GM23338 (cell line): ENCODE results near the gene ZNF440. TPM values are rescaled to one million over a fixed set of nuclear protein-coding genes. Genes with fewer than 3 reads are reported as not detected.

Experiments
- ATAC-seq: fragments of 200-7000 bp; cut with Tn5 transposase; 3 replicates; pipeline ENCODE4 v1.9.1; 2020
- DNase-seq: peaks from one replicate; pipeline ENCODE4 v3.0.0-alpha.2; 2015; ENCODE audit warnings: low spot score
- H2AFZ ChIP-seq: fragments of 200-600 bp; sonication (generic); 2 replicates; pipeline ENCODE4 v1.8.0; 2016; ENCODE audit warnings: antibody characterized with exemption, mild to moderate bottlenecking, moderate library complexity
- H3F3A ChIP-seq: fragments of 200-600 bp; sonication (generic); replicated peaks from 2 replicates; pipeline ENCODE4 v1.8.0; 2017; ENCODE audit warnings: antibody characterized with exemption, mixed run types, low read depth
- H3K27ac ChIP-seq: fragments of 200-600 bp; sonication (generic); 2 replicates; pipeline ENCODE4 v1.6.1; 2016; ENCODE audit warnings: low read depth
- H3K27me3 ChIP-seq: fragments of 200-600 bp; sonication (generic); 2 replicates; pipeline ENCODE4 v1.8.0; 2016; ENCODE audit warnings: mild to moderate bottlenecking, mixed run types, moderate library complexity; ENCODE audit not compliant: insufficient read depth
- H3K36me3 ChIP-seq: fragments of 200-600 bp; sonication (generic); 2 replicates; pipeline ENCODE4 v1.8.0; 2016; ENCODE audit warnings: mild to moderate bottlenecking; ENCODE audit not compliant: insufficient read depth
- H3K4me1 ChIP-seq: fragments of 200-600 bp; sonication (generic); 2 replicates; pipeline ENCODE4 v1.8.0; 2016; ENCODE audit warnings: mild to moderate bottlenecking, moderate library complexity; ENCODE audit not compliant: insufficient read depth
- H3K4me2 ChIP-seq: fragments of 200-600 bp; sonication (generic); 2 replicates; pipeline ENCODE4 v1.7.1; 2017; ENCODE audit warnings: mixed run types
- H3K4me3 ChIP-seq: fragments of 200-600 bp; sonication (generic); 2 replicates; pipeline ENCODE4 v1.6.1; 2016; ENCODE audit warnings: mixed run types
- H3K79me2 ChIP-seq: fragments of 200-600 bp; sonication (generic); replicated peaks from 2 replicates; pipeline ENCODE4 v1.8.0; 2017; ENCODE audit warnings: mild to moderate bottlenecking; ENCODE audit not compliant: insufficient read depth
- H3K9me2 ChIP-seq: fragments of 200-600 bp; sonication (generic); 2 replicates; pipeline ENCODE4 v1.8.0; 2017; ENCODE audit not compliant: insufficient read depth
- H4K20me1 ChIP-seq: fragments of 200-600 bp; sonication (generic); replicated peaks from 2 replicates; pipeline ENCODE4 v1.8.0; 2017; ENCODE audit warnings: mild to moderate bottlenecking; ENCODE audit not compliant: insufficient read depth
- H3K27ac Mint-ChIP-seq: 2 replicates; pipeline ENCODE4 v1.8.0; 2020; ENCODE audit warnings: inconsistent platforms, mild to moderate bottlenecking, moderate library complexity, mixed read lengths
- H3K27me3 Mint-ChIP-seq: 3 replicates; pipeline ENCODE4 v1.8.0; 2022; ENCODE audit warnings: low read depth, mild to moderate bottlenecking, moderate library complexity, mixed read lengths, inconsistent platforms; ENCODE audit not compliant: insufficient read depth, poor library complexity
- H3K36me3 Mint-ChIP-seq: 3 replicates; pipeline ENCODE4 v1.8.0; 2021; ENCODE audit warnings: low read depth, mild to moderate bottlenecking, inconsistent platforms, moderate library complexity, mixed read lengths
- H3K4me1 Mint-ChIP-seq: 3 replicates; pipeline ENCODE4 v1.8.0; 2020; ENCODE audit warnings: mild to moderate bottlenecking, inconsistent platforms, mixed read lengths
- H3K4me3 Mint-ChIP-seq: 3 replicates; pipeline ENCODE4 v1.8.0; 2021; ENCODE audit warnings: moderate library complexity, mild to moderate bottlenecking, inconsistent platforms, mixed read lengths
- H3K9me3 Mint-ChIP-seq: 3 replicates; pipeline ENCODE4 v1.8.0; 2020; ENCODE audit warnings: moderate library complexity, mild to moderate bottlenecking, inconsistent platforms, mixed read lengths
- CREB1 ChIP-seq: fragments of 250-450 bp; sonication (Bioruptor Pico); IDR thresholded peaks from 2 replicates; pipeline ENCODE4 v1.5.0; 2020; ENCODE audit warnings: low read depth, mild to moderate bottlenecking, moderate library complexity
- CTCF ChIP-seq, 2 experiments: fragments of 200-600 bp in 1 of 2; sonication (generic) in 1 of 2; conservative IDR thresholded peaks; 2 replicates each; pipeline versions ENCODE4 v1.5.1 to v1.6.1; 2016 to 2017; ENCODE audit warnings: antibody characterized with exemption in 2 of 2, low read depth in 2 of 2, mild to moderate bottlenecking in 2 of 2, moderate library complexity in 1 of 2
- ETS1 ChIP-seq: IDR thresholded peaks from 2 replicates; pipeline ENCODE4 v1.6.1; 2016; ENCODE audit warnings: antibody characterized with exemption
- EZH2 ChIP-seq: fragments of 200-600 bp; sonication (generic); IDR thresholded peaks from one replicate; pipeline ENCODE4 v1.8.0; 2017; ENCODE audit warnings: antibody characterized with exemption, mild to moderate bottlenecking, low read depth; ENCODE audit not compliant: unreplicated experiment
- EZH2phosphoT487 ChIP-seq: fragments of 200-600 bp; sonication (generic); IDR thresholded peaks from one replicate; pipeline ENCODE4 v1.8.1; 2018; ENCODE audit warnings: antibody characterized with exemption; ENCODE audit not compliant: unreplicated experiment
- JUNB ChIP-seq: IDR thresholded peaks from one replicate; pipeline ENCODE4 v1.6.1; 2016; ENCODE audit warnings: antibody characterized with exemption; ENCODE audit not compliant: unreplicated experiment
- NANOG ChIP-seq: IDR thresholded peaks from 2 replicates; pipeline ENCODE4 v1.6.1; 2016; ENCODE audit warnings: antibody characterized with exemption, borderline replicate concordance
- POLR2AphosphoS5 ChIP-seq: IDR thresholded peaks from 2 replicates; pipeline ENCODE4 v1.6.1; 2016; ENCODE audit warnings: antibody characterized with exemption, low read depth
- STAT1 ChIP-seq: IDR thresholded peaks from one replicate; pipeline ENCODE4 v1.6.1; 2016; ENCODE audit warnings: antibody characterized with exemption; ENCODE audit not compliant: unreplicated experiment
- ZNF114 ChIP-seq: fragments of 250-450 bp; sonication (Bioruptor Pico); IDR thresholded peaks from 2 replicates; pipeline ENCODE4 v1.5.0; 2020; ENCODE audit warnings: mild to moderate bottlenecking, moderate library complexity
- ZNF331 ChIP-seq: fragments of 250-450 bp; sonication (Bioruptor Pico); IDR thresholded peaks from 2 replicates; pipeline ENCODE4 v1.5.0; 2020; ENCODE audit warnings: low read depth, mild to moderate bottlenecking, moderate library complexity
- polyA plus RNA-seq: library from polyadenylated mRNA; unstranded; fragments of >200 nt; fragmentation: Nextera tagmentation; extraction: Ambion mirVana; gene quantifications from 2 replicates; pipeline ENCODE4 v1.2.1, GENCODE V29; 2016
- total RNA-seq: library from RNA; depleted of rRNA; stranded (reverse); fragments of >200 nt; shearing (Covaris generic); gene quantifications from 2 replicates; pipeline ENCODE4 v1.2.3, GENCODE V29; 2014
- TF ChIP-seq, protein P1 (sequence below): fragments of 250-450 bp; sonication (Bioruptor Pico); IDR thresholded peaks from 2 replicates; pipeline ENCODE4 v1.5.0; 2020; ENCODE audit warnings: mild to moderate bottlenecking, moderate library complexity
- TF ChIP-seq, protein P2 (sequence below): IDR thresholded peaks from one replicate; pipeline ENCODE4 v1.6.1; 2018; ENCODE audit warnings: antibody characterized with exemption; ENCODE audit not compliant: unreplicated experiment

Gene ZNF440
- total and polyA plus RNA-seq, 2 experiments from 2014 or later, result 2.5 to 9.3 TPM

- DNase-seq (no peak), ATAC-seq (no peak)
- no peaks in the 10 kb centered on the region for H4K20me1 ChIP-seq
- no peaks in the 10 kb centered on the region for H3K79me2 ChIP-seq
- H3K27me3 ChIP-seq, result no peaks in the 10 kb centered on the region
- H3K4me3 Mint-ChIP-seq, result no peak overlapping the region
- no peaks in the 10 kb centered on the region for H3K4me1 ChIP-seq
- H3K9me3 Mint-ChIP-seq, result peaks cover 86% of the 10 kb centered on the region
- no peak overlapping the region for H3K27ac Mint-ChIP-seq
- TF ChIP-seq ZNF331 (CRISPR knock-in tag), result no peak
- no peak for TF ChIP-seq CREB1 (CRISPR knock-in tag)
- TF ChIP-seq NANOG, result no peak
- TF ChIP-seq CTCF (conservative IDR thresholded peaks at IDR 0.05; ENCODE audit: low read depth in 2 of 2), result no peak
- TF ChIP-seq ZNF114 (CRISPR knock-in tag), result no peak
- no peak for TF ChIP-seq STAT1
- TF ChIP-seq, protein P1, sequence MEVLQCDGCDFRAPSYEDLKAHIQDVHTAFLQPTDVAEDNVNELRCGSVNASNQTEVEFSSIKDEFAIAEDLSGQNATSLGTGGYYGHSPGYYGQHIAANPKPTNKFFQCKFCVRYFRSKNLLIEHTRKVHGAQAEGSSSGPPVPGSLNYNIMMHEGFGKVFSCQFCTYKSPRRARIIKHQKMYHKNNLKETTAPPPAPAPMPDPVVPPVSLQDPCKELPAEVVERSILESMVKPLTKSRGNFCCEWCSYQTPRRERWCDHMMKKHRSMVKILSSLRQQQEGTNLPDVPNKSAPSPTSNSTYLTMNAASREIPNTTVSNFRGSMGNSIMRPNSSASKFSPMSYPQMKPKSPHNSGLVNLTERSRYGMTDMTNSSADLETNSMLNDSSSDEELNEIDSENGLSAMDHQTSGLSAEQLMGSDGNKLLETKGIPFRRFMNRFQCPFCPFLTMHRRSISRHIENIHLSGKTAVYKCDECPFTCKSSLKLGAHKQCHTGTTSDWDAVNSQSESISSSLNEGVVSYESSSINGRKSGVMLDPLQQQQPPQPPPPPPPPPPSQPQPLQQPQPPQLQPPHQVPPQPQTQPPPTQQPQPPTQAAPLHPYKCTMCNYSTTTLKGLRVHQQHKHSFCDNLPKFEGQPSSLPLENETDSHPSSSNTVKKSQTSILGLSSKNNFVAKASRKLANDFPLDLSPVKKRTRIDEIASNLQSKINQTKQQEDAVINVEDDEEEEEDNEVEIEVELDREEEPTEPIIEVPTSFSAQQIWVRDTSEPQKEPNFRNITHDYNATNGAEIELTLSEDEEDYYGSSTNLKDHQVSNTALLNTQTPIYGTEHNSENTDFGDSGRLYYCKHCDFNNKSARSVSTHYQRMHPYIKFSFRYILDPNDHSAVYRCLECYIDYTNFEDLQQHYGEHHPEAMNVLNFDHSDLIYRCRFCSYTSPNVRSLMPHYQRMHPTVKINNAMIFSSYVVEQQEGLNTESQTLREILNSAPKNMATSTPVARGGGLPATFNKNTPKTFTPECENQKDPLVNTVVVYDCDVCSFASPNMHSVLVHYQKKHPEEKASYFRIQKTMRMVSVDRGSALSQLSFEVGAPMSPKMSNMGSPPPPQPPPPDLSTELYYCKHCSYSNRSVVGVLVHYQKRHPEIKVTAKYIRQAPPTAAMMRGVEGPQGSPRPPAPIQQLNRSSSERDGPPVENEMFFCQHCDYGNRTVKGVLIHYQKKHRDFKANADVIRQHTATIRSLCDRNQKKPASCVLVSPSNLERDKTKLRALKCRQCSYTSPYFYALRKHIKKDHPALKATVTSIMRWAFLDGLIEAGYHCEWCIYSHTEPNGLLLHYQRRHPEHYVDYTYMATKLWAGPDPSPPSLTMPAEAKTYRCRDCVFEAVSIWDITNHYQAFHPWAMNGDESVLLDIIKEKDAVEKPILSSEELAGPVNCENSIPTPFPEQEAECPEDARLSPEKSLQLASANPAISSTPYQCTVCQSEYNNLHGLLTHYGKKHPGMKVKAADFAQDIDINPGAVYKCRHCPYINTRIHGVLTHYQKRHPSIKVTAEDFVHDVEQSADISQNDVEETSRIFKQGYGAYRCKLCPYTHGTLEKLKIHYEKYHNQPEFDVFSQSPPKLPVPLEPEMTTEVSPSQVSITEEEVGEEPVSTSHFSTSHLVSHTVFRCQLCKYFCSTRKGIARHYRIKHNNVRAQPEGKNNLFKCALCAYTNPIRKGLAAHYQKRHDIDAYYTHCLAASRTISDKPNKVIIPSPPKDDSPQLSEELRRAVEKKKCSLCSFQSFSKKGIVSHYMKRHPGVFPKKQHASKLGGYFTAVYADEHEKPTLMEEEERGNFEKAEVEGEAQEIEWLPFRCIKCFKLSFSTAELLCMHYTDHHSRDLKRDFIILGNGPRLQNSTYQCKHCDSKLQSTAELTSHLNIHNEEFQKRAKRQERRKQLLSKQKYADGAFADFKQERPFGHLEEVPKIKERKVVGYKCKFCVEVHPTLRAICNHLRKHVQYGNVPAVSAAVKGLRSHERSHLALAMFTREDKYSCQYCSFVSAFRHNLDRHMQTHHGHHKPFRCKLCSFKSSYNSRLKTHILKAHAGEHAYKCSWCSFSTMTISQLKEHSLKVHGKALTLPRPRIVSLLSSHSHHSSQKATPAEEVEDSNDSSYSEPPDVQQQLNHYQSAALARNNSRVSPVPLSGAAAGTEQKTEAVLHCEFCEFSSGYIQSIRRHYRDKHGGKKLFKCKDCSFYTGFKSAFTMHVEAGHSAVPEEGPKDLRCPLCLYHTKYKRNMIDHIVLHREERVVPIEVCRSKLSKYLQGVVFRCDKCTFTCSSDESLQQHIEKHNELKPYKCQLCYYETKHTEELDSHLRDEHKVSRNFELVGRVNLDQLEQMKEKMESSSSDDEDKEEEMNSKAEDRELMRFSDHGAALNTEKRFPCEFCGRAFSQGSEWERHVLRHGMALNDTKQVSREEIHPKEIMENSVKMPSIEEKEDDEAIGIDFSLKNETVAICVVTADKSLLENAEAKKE (CRISPR knock-in tag), result no peak
- TF ChIP-seq, protein P2, sequence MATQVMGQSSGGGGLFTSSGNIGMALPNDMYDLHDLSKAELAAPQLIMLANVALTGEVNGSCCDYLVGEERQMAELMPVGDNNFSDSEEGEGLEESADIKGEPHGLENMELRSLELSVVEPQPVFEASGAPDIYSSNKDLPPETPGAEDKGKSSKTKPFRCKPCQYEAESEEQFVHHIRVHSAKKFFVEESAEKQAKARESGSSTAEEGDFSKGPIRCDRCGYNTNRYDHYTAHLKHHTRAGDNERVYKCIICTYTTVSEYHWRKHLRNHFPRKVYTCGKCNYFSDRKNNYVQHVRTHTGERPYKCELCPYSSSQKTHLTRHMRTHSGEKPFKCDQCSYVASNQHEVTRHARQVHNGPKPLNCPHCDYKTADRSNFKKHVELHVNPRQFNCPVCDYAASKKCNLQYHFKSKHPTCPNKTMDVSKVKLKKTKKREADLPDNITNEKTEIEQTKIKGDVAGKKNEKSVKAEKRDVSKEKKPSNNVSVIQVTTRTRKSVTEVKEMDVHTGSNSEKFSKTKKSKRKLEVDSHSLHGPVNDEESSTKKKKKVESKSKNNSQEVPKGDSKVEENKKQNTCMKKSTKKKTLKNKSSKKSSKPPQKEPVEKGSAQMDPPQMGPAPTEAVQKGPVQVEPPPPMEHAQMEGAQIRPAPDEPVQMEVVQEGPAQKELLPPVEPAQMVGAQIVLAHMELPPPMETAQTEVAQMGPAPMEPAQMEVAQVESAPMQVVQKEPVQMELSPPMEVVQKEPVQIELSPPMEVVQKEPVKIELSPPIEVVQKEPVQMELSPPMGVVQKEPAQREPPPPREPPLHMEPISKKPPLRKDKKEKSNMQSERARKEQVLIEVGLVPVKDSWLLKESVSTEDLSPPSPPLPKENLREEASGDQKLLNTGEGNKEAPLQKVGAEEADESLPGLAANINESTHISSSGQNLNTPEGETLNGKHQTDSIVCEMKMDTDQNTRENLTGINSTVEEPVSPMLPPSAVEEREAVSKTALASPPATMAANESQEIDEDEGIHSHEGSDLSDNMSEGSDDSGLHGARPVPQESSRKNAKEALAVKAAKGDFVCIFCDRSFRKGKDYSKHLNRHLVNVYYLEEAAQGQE, result no peak
- no peak for TF ChIP-seq EZH2phosphoT487
- TF ChIP-seq POLR2AphosphoS5, result no peak
- no peak for TF ChIP-seq ETS1
- no peak for TF ChIP-seq JUNB
- TF ChIP-seq EZH2, result no peak
- no peak overlapping the region for H2AFZ ChIP-seq
- H3K36me3 Mint-ChIP-seq, result peaks cover 5% of the 10 kb centered on the region; the same call in 2 of the 3 replicates
- H3K4me3 ChIP-seq, result no peak overlapping the region
- peaks cover 15% of the 10 kb centered on the region for H3K36me3 ChIP-seq
- no peaks in the 10 kb centered on the region for H3F3A ChIP-seq
- H3K27ac ChIP-seq, result no peak overlapping the region
- no peak overlapping the region for H3K4me2 ChIP-seq
- H3K9me2 ChIP-seq, result no peaks in the 10 kb centered on the region
- no peaks in the 10 kb centered on the region for H3K27me3 Mint-ChIP-seq
- H3K4me1 Mint-ChIP-seq, result no peaks in the 10 kb centered on the region
These were observed 32.6 kb upstream of the ZNF440 start for GRCh38 chr19:11781295-11782057.
